SJCRH30 (cell line): ENCODE results near the gene PARD3. TPM values are rescaled to one million over a fixed set of nuclear protein-coding genes. Genes with fewer than 3 reads are reported as not detected.

Experiments
- DNase-seq, 2 experiments: peaks; one replicate each; pipeline ENCODE4 v3.0.0-alpha.2; 2015 to 2020
- H3K27ac ChIP-seq: fragments of 250-450 bp; sonication (Bioruptor Pico); 2 replicates; pipeline ENCODE4 v1.5.1; 2020; ENCODE audit warnings: mild to moderate bottlenecking, moderate library complexity
- H3K27me3 ChIP-seq: fragments of 250-450 bp; sonication (Bioruptor Pico); 2 replicates; pipeline ENCODE4 v1.5.1; 2020; ENCODE audit warnings: mild to moderate bottlenecking, moderate library complexity
- H3K36me3 ChIP-seq: fragments of 250-450 bp; sonication (Bioruptor Pico); 2 replicates; pipeline ENCODE4 v1.5.1; 2020; ENCODE audit warnings: mild to moderate bottlenecking, moderate library complexity
- H3K4me1 ChIP-seq: fragments of 250-450 bp; sonication (Bioruptor Pico); 2 replicates; pipeline ENCODE4 v1.5.1; 2020; ENCODE audit warnings: mild to moderate bottlenecking, moderate library complexity
- H3K4me3 ChIP-seq: fragments of 250-450 bp; sonication (Bioruptor Pico); 2 replicates; pipeline ENCODE4 v1.5.1; 2020; ENCODE audit warnings: mild to moderate bottlenecking, moderate library complexity
- H3K9me3 ChIP-seq: fragments of 250-450 bp; sonication (Bioruptor Pico); replicated peaks from 2 replicates; pipeline ENCODE4 v1.5.1; 2020; ENCODE audit warnings: mild to moderate bottlenecking, moderate library complexity
- total RNA-seq: library from RNA; depleted of rRNA; stranded (reverse); fragments of >200 nt; shearing (Covaris generic); gene quantifications from 2 replicates; pipeline ENCODE4 v1.2.3, GENCODE V29; 2014

PARD3 gene
- total RNA-seq, 1 experiment from 2014 or later = 58.7 TPM

- H3K9me3 ChIP-seq = no peaks in the 10 kb centered on the region
- H3K4me3 ChIP-seq = no peak overlapping the region
- H3K27me3 ChIP-seq = no peaks in the 10 kb centered on the region
- H3K27ac ChIP-seq = no peak overlapping the region
- peaks cover 12% of the 10 kb centered on the region for H3K4me1 ChIP-seq
- H3K36me3 ChIP-seq = no peaks in the 10 kb centered on the region
- DNase-seq = no peak
Observed at GRCh38 chr10:34203966-34204630, 611.0 kb downstream of the PARD3 start.

- Histone ChIP-seq H3K4me1 (peaks cover 9% of the 10 kb centered on the region; the same call in 1 of the 2 replicates), H3K4me3 (no peak overlapping the region), H3K27ac (no peak overlapping the region), H3K27me3 (no peaks in the 10 kb centered on the region), H3K36me3 (no peaks in the 10 kb centered on the region), H3K9me3 (no peaks in the 10 kb centered on the region)
- no peak for DNase-seq
Observed at GRCh38 chr10:34200355-34200901, 614.7 kb downstream of the PARD3 start.

DNA sequence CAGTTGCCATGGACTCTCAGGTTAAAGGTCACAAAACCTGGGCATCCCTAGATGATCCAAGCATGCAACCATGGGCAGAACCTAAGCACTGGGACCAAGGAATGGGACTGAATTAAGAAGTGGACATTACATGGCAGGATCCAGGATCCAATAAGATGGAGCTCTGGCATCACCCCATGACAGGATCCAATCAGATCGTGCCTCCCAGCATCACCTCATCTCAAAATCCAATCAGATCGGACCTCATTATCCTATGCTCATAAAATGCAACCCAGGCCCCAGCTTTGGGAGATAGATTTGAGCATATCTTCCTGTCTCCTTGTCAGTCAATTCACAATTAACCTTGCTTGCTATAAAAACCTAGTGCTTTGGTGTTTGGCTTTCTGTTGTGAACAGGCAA, 616.1 kb downstream of the PARD3 start:
- Histone ChIP-seq H3K27me3 (no peaks in the 10 kb centered on the region), H3K9me3 (no peaks in the 10 kb centered on the region), H3K27ac (no peak overlapping the region; the same call in 1 of the 2 replicates), H3K4me3 (no peak overlapping the region), H3K36me3 (no peaks in the 10 kb centered on the region), H3K4me1 (peaks cover 22% of the 10 kb centered on the region)
- DNase-seq = peak in 1 of 2 experiments; percentile 40

DNA sequence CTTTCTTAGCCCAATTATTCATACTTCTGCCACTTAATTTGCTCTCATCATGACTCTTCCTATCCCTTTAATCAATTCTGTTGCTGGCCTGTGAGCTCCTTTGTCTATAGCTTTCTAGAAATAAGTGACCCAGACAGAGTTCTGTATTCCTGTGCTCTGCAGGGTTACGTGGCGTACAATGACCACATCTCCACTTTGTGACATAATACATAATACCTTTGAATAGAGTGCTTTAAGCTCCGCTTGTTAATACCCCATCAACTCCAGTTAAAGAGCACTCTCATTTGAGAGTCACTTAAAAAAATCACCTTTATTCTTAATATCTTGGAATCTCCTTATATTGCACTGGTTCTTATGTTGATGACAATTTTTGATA, 619.0 kb downstream of the PARD3 start:
- no peak overlapping the region for H3K4me3 ChIP-seq
- H3K36me3 ChIP-seq = no peaks in the 10 kb centered on the region
- DNase-seq = no peak
- no peak overlapping the region for H3K27ac ChIP-seq
- H3K27me3 ChIP-seq = no peaks in the 10 kb centered on the region
- H3K9me3 ChIP-seq = no peaks in the 10 kb centered on the region
- H3K4me1 ChIP-seq = peaks cover 47% of the 10 kb centered on the region

DNA sequence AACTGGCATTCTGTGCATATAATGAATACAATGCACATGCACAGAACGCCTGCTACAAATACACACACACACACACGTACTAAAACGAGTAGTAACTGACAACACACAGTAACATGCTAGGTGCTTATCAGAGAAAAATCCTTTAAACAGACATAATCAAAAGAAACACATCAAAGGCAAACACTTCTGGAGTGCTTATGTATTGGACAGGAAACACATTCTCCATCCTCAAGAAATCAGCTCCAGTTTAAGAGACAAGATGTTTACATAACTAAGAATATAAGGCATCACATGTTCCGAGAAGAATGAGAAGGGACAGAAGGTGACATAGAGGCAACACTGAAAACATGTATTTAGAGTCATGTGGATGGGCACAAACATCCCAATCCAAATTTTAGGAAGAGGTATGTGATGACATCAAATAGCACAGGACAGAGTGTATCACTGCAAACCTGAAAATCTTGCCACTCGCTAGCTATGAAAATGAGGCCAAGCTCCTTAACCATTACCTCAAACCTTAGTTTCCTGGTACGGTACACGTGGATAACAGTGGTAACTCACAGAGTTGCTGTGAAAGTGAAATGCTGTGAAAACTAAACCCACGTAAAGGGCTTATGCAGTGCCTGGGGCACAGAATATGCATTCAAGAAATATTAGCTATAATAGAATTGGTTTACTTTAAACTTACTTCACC, 619.6 kb downstream of the PARD3 start:
- no peak for DNase-seq
- Histone ChIP-seq H3K36me3 (no peaks in the 10 kb centered on the region), H3K27me3 (no peaks in the 10 kb centered on the region), H3K4me3 (no peak overlapping the region), H3K27ac (no peak overlapping the region), H3K9me3 (no peaks in the 10 kb centered on the region), H3K4me1 (peaks cover 52% of the 10 kb centered on the region)

- no peaks in the 10 kb centered on the region for H3K36me3 ChIP-seq
- peak overlapping the region; percentile 38; the same call in 1 of the 2 replicates for H3K27ac ChIP-seq
- peak; percentile 74 to 84 for DNase-seq
- no peaks in the 10 kb centered on the region for H3K9me3 ChIP-seq
- no peaks in the 10 kb centered on the region for H3K27me3 ChIP-seq
- H3K4me1 ChIP-seq = peaks cover 66% of the 10 kb centered on the region
- H3K4me3 ChIP-seq = no peak overlapping the region
Observed at GRCh38 chr10:34193931-34194626, 621.0 kb downstream of the PARD3 start.

DNA sequence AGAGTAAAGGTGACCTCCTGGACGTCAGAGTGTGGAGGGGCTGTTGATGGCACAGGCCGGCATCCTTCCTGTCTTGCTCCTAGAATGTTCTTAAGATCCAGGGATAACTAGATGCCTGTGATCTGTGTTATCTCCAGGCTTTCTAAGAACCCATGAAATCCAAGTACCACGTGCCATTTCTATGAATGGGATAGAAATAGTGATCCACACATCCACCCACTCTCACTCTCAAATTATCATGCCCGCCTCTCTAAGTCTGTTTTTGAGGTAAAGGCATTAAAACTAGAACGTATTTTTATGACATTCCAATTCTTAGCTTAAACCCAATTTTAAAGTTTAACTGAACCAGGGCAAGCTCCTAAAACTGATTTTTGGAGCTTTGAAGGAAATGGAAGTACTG, 622.5 kb downstream of the PARD3 start:
- H3K9me3 ChIP-seq = no peaks in the 10 kb centered on the region
- no peak for DNase-seq

GRCh38 chr10:34191406-34191805, 623.7 kb downstream of the PARD3 start:
- peak; percentile 59 to 82 for DNase-seq
- Histone ChIP-seq H3K36me3 (no peaks in the 10 kb centered on the region), H3K4me3 (no peak overlapping the region), H3K9me3 (no peaks in the 10 kb centered on the region), H3K27me3 (no peaks in the 10 kb centered on the region), H3K27ac (peak overlapping the region; percentile 93), H3K4me1 (peaks cover 81% of the 10 kb centered on the region)

More for the DNA sequence above, 622.5 kb downstream of the PARD3 start:
- H3K36me3 ChIP-seq = no peaks in the 10 kb centered on the region
- H3K4me1 ChIP-seq = peaks cover 69% of the 10 kb centered on the region
- no peaks in the 10 kb centered on the region for H3K27me3 ChIP-seq
- no peak overlapping the region for H3K4me3 ChIP-seq
- H3K27ac ChIP-seq = no peak overlapping the region

DNA sequence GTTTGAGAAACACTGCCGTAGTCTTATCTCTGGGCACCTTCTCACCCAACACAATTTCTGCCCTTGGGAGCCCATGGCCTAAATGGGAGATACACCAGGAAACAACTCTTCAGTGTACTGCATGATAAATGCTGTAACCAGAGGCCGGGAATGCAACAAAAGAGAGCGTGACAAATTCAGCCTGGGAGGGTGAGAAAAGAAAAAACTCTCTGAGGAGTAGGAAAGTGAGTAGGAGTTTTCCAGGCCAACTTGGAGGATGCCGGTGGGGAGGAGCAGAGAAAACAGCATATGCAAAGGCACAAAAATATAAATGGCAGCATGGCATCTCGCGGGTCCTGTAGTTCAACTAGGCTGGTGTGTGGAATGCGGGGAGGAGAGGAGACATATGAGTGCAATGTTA, 624.5 kb downstream of the PARD3 start:
- H3K27ac ChIP-seq = peak overlapping the region; percentile 93
- H3K36me3 ChIP-seq = no peaks in the 10 kb centered on the region
- no peaks in the 10 kb centered on the region for H3K9me3 ChIP-seq
- DNase-seq = peak; percentile 80 to 91
- H3K4me1 ChIP-seq = peaks cover 79% of the 10 kb centered on the region
- no peak overlapping the region for H3K4me3 ChIP-seq
- H3K27me3 ChIP-seq = no peaks in the 10 kb centered on the region

GRCh38 chr10:34189830-34190229, 625.3 kb downstream of the PARD3 start:
- no peaks in the 10 kb centered on the region for H3K27me3 ChIP-seq
- H3K36me3 ChIP-seq = no peaks in the 10 kb centered on the region
- DNase-seq = no peak
- H3K9me3 ChIP-seq = no peaks in the 10 kb centered on the region
- peaks cover 78% of the 10 kb centered on the region for H3K4me1 ChIP-seq
- no peak overlapping the region for H3K4me3 ChIP-seq
- peak overlapping the region; percentile 93 for H3K27ac ChIP-seq

- no peaks in the 10 kb centered on the region for H3K9me3 ChIP-seq
- H3K36me3 ChIP-seq = no peaks in the 10 kb centered on the region
- no peaks in the 10 kb centered on the region for H3K27me3 ChIP-seq
- H3K27ac ChIP-seq = peak overlapping the region; percentile 73; the same call in 1 of the 2 replicates
- H3K4me1 ChIP-seq = peaks cover 68% of the 10 kb centered on the region
- H3K4me3 ChIP-seq = no peak overlapping the region
- DNase-seq = no peak
Observed at GRCh38 chr10:34188221-34188620, 626.9 kb downstream of the PARD3 start.

DNA sequence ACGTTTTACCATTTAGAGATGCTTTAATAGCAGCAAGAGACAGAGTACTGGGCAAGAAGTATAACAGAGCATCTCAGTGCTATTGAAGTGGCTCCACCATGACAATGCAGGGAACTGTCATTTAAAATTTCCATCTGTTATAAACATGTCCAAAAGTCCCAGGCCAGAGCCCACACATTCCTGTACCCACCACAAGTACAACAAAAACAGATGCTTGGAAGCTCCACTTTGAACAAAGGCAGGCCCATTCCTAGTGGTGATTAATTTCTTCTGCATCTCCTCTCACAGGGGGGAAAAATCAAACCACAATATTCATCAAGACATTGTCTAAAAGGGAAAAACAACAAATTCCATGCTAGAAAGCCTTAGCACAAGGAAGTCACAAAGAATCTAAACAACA, 627.9 kb downstream of the PARD3 start:
- Histone ChIP-seq H3K27me3 (no peaks in the 10 kb centered on the region), H3K27ac (peak overlapping the region; percentile 73), H3K9me3 (no peaks in the 10 kb centered on the region), H3K4me1 (peaks cover 59% of the 10 kb centered on the region), H3K4me3 (no peak overlapping the region), H3K36me3 (no peaks in the 10 kb centered on the region)
- DNase-seq = peak; percentile 55 to 66

- Histone ChIP-seq H3K27me3 (no peaks in the 10 kb centered on the region), H3K4me1 (peaks cover 54% of the 10 kb centered on the region), H3K9me3 (no peaks in the 10 kb centered on the region), H3K27ac (peak overlapping the region; percentile 73), H3K36me3 (no peaks in the 10 kb centered on the region), H3K4me3 (no peak overlapping the region)
- no peak for DNase-seq
Observed at GRCh38 chr10:34186745-34187144, 628.4 kb downstream of the PARD3 start.

GRCh38 chr10:34185998-34186397, 629.1 kb downstream of the PARD3 start:
- H3K9me3 ChIP-seq = no peaks in the 10 kb centered on the region; the same call in 1 of the 2 replicates
- H3K36me3 ChIP-seq = no peaks in the 10 kb centered on the region
- DNase-seq = no peak
- no peaks in the 10 kb centered on the region for H3K27me3 ChIP-seq
- H3K4me1 ChIP-seq = peaks cover 49% of the 10 kb centered on the region
- H3K27ac ChIP-seq = no peak overlapping the region
- no peak overlapping the region for H3K4me3 ChIP-seq

- Histone ChIP-seq H3K4me3 (no peak overlapping the region), H3K36me3 (no peaks in the 10 kb centered on the region), H3K27ac (no peak overlapping the region), H3K9me3 (no peaks in the 10 kb centered on the region; the same call in 1 of the 2 replicates), H3K4me1 (peaks cover 38% of the 10 kb centered on the region), H3K27me3 (no peaks in the 10 kb centered on the region)
- no peak for DNase-seq
Observed at GRCh38 chr10:34184939-34185386, 630.1 kb downstream of the PARD3 start.
